ENCODE results near the gene FHL3. TPM values are rescaled to one million over a fixed set of nuclear protein-coding genes. Genes with fewer than 3 reads are reported as not detected.
A peak's percentile ranks its signal among the peaks of the same experiment; 100 is the strongest.

Gene FHL3
- total and polyA plus RNA-seq, 2 donors (not counting 3 experiments of a cell fraction or from before 2014, with no cell fraction given) = 26.1 to 58.7 TPM

DNA sequence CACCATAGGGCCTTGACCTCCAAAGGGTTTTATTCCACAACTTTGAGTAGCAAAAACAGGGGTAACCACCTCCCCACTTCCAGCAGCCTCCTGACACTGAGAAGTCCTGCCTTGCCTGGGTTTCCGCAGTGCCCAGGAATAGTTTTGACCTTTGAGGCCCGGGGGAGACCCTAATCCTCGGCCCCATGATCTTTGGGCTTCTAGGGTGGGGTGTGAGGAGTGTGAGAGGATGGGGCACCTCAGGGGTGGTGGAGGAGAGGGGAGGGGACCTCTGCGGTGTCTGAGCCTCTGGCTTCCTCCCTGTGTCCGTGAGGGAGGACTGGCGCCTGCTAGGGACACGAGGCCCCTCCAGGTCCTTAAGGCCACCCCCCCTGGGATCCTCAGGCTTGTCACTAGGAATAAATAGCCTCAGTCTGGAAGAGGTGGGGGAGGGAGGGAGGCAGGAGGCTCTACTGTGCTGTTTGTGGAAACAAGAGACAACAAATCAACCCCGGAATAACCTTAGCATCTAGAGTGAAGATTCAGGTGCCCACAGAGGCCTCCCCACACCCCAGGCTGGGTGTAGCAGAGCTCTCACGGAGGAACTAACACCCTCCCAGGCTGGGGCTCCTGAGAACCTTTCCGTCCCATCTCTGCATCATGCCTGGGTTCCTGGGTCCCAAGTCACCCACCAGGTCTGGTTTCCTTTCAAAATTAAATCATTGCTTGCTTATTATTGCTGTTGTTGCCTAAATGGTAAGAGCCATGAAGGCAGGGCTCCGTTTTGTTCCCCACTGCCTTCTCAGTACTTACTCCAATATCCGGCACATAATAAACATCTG, 904 bp upstream of the FHL3 start:
- Histone ChIP-seq H2AFZ (ENCODE audit: low read depth, low read length) (no peak overlapping the region), H3K27ac (ENCODE audit: insufficient read depth, low read depth, low read length) (no peak overlapping the region), H3K9ac (replicated peaks; ENCODE audit: extremely low read depth, insufficient read depth, low read length) (no peak overlapping the region), H3K4me3 (replicated peaks in 1 of 3; ENCODE audit: insufficient read depth in 1 of 3, low read depth in 1 of 3, low read length in 3 of 3) (no peak overlapping the region), H3K79me2 (ENCODE audit: control insufficient read depth, insufficient read depth, low read length) (peaks cover 34% of the 10 kb centered on the region), H3K9me1 (replicated peaks; ENCODE audit: control insufficient read depth, extremely low read depth, insufficient read depth, low read length) (no peaks in the 10 kb centered on the region), H4K20me1 (replicated peaks; ENCODE audit: control insufficient read depth, extremely low read depth, insufficient read depth, low read length) (no peaks in the 10 kb centered on the region), H3K9me3 (replicated peaks; ENCODE audit: control insufficient read depth, insufficient read depth, low read length) (no peaks in the 10 kb centered on the region), H3K4me2 (ENCODE audit: insufficient read depth, low read length) (no peak overlapping the region), H3K36me3 (ENCODE audit: control insufficient read depth in 2 of 2, extremely low read depth in 1 of 2, insufficient read depth in 2 of 2, low read length in 2 of 2) (no peaks in the 10 kb centered on the region), H3K4me1 (ENCODE audit: control insufficient read depth, extremely low read depth, insufficient read depth, low read length) (peaks cover 27% of the 10 kb centered on the region), H3K27me3 (ENCODE audit: control insufficient read depth in 2 of 2, insufficient read depth in 2 of 2, low read length in 2 of 2) (no peaks in the 10 kb centered on the region)
- ChIA-PET POLR2A (no interaction called here), CTCF (no interaction called here)
- no TSS peak for BruUV-seq (replicated peaks)
- TF ChIP-seq FOS (IDR thresholded peaks at IDR 0.05; ENCODE audit: borderline replicate concordance, insufficient read depth, low read length) = no peak
- no peak for TF ChIP-seq POLR2AphosphoS5 (IDR thresholded peaks at IDR 0.05; ENCODE audit: insufficient read depth, low read depth, low read length)
- FAIRE-seq = no peak
- DNase-seq (ENCODE audit: low read depth, low spot score) = no peak
- dilution Hi-C loops (cut with MboI; ENCODE audit: extremely low pct_ligation_motif_present, low sequenced_read_pairs) = no loop called here
- intact Hi-C loops (cut with micrococcal nuclease) = no loop called here

DNA sequence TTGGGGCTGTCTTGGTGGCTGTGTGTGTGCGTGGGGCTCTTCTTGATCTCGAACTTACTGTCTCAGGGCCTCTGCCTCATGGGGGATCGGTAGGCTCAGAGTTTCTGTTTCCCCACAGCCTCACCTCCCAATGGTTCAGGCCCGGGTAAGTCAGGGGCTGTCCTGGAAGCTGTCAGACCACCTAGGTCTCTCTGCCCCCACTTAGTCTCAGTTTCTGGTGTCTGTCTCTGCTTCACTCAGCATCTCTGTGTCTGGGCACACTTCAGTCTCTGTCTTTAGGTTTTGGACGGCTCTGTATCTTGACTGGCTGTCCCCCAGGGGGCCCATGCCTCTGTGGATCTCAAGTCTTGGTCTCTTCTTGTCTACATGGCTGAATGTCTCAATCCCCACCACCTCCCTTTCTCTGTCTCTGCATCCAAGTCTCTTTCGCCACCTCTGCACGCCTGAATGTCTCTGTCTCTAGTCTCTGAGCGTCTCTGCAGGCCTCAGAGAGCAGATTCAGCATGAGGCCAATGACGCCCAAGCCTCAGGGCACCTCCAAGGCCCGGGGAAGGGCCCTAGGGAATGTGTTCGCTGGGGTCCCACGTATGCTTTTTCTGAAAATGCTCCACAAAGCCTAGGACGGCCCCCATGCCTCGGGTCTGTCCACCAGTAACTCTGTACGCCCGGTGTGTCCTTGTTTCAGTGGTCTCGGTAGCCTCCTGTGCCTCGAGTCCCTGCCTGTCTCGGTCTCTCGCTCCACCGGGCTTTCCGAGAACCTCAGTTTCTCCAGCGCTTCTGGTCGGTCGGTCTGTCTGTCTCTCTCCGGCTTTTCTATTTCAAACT, 818 bp downstream of the FHL3 start:
- peaks cover 43% of the 10 kb centered on the region for H3K4me1 ChIP-seq (ENCODE audit: control insufficient read depth, extremely low read depth, insufficient read depth, low read length)
- DNase-seq (ENCODE audit: low read depth, low spot score) (peak; percentile 38), FAIRE-seq (peak; percentile 63)
- POLR2A ChIA-PET = no interaction called here
- peaks cover 37% of the 10 kb centered on the region for H3K79me2 ChIP-seq (ENCODE audit: control insufficient read depth, insufficient read depth, low read length)
- H3K9ac ChIP-seq (replicated peaks; ENCODE audit: extremely low read depth, insufficient read depth, low read length) = peak overlapping the region; percentile 83
- H3K9me3 ChIP-seq (replicated peaks; ENCODE audit: control insufficient read depth, insufficient read depth, low read length) = no peaks in the 10 kb centered on the region
- H2AFZ ChIP-seq (ENCODE audit: low read depth, low read length) = no peak overlapping the region
- H4K20me1 ChIP-seq (replicated peaks; ENCODE audit: control insufficient read depth, extremely low read depth, insufficient read depth, low read length) = no peaks in the 10 kb centered on the region
- intact Hi-C loops (cut with micrococcal nuclease) = loop anchor here (5.0 kb wide), 1 partner anchor 197 kb away; the partner anchor contains the start of genes C1orf122 and YRDC
- no peaks in the 10 kb centered on the region for H3K9me1 ChIP-seq (replicated peaks; ENCODE audit: control insufficient read depth, extremely low read depth, insufficient read depth, low read length)
- H3K4me3 ChIP-seq (replicated peaks in 1 of 3; ENCODE audit: insufficient read depth in 1 of 3, low read depth in 1 of 3, low read length in 3 of 3) = peak overlapping the region; percentile 53 to 84 (median 60)
- BruUV-seq (replicated peaks) = TSS peak; percentile 26
- peak overlapping the region; percentile 50 for H3K27ac ChIP-seq (ENCODE audit: insufficient read depth, low read depth, low read length)
- no peaks in the 10 kb centered on the region for H3K27me3 ChIP-seq (ENCODE audit: control insufficient read depth in 2 of 2, insufficient read depth in 2 of 2, low read length in 2 of 2)
- TF ChIP-seq, protein P1, sequence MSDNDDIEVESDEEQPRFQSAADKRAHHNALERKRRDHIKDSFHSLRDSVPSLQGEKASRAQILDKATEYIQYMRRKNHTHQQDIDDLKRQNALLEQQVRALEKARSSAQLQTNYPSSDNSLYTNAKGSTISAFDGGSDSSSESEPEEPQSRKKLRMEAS (IDR thresholded peaks at IDR 0.05; ENCODE audit: insufficient read depth, insufficient read length) = no peak
- no peak for TF ChIP-seq FOS (IDR thresholded peaks at IDR 0.05; ENCODE audit: borderline replicate concordance, insufficient read depth, low read length)
- no peak for TF ChIP-seq POLR2AphosphoS5 (IDR thresholded peaks at IDR 0.05; ENCODE audit: insufficient read depth, low read depth, low read length)
- TF ChIP-seq JUN (IDR thresholded peaks at IDR 0.05; ENCODE audit: borderline replicate concordance, insufficient read depth, insufficient read length, low read depth) = no peak
- no peak for TF ChIP-seq GATA2 (IDR thresholded peaks at IDR 0.05; ENCODE audit: insufficient read depth, insufficient read length, low read depth, low read length)
- TF ChIP-seq EZH2 (IDR thresholded peaks at IDR 0.05; ENCODE audit: borderline replicate concordance, low read depth, low read length, severe bottlenecking) = no peak
- TF ChIP-seq, protein P2, sequence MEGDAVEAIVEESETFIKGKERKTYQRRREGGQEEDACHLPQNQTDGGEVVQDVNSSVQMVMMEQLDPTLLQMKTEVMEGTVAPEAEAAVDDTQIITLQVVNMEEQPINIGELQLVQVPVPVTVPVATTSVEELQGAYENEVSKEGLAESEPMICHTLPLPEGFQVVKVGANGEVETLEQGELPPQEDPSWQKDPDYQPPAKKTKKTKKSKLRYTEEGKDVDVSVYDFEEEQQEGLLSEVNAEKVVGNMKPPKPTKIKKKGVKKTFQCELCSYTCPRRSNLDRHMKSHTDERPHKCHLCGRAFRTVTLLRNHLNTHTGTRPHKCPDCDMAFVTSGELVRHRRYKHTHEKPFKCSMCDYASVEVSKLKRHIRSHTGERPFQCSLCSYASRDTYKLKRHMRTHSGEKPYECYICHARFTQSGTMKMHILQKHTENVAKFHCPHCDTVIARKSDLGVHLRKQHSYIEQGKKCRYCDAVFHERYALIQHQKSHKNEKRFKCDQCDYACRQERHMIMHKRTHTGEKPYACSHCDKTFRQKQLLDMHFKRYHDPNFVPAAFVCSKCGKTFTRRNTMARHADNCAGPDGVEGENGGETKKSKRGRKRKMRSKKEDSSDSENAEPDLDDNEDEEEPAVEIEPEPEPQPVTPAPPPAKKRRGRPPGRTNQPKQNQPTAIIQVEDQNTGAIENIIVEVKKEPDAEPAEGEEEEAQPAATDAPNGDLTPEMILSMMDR (IDR thresholded peaks at IDR 0.05; ENCODE audit: extremely low read depth in 1 of 2, insufficient read depth in 1 of 2, low read depth in 1 of 2, low read length in 2 of 2) = no peak
- no peak for TF ChIP-seq MYC (IDR thresholded peaks at IDR 0.05; ENCODE audit: low read depth, low read length)
- TF ChIP-seq POLR2A (IDR thresholded peaks at IDR 0.05; ENCODE audit: low read depth, low read length) = no peak
- H3K36me3 ChIP-seq (ENCODE audit: control insufficient read depth in 2 of 2, extremely low read depth in 1 of 2, insufficient read depth in 2 of 2, low read length in 2 of 2) = no peaks in the 10 kb centered on the region
- H3K4me2 ChIP-seq (ENCODE audit: insufficient read depth, low read length) = peak overlapping the region; percentile 80
- CTCF ChIA-PET = interaction anchor here (0.7 to 1.3 kb wide), 4 partner anchors 8 to 21 kb away, joined by 3 to 4 read pairs (median 4); partner anchors contain the start of gene UTP11
- dilution Hi-C loops (cut with MboI; ENCODE audit: extremely low pct_ligation_motif_present, low sequenced_read_pairs) = no loop called here
